ENCODE results near the gene PIGQ.
"Not testable (repeated sequence)": the region's sequence is repeated elsewhere in the genome, so short reads cannot be mapped to it uniquely, and the experiment has no call there.

Gene PIGQ

DNA sequence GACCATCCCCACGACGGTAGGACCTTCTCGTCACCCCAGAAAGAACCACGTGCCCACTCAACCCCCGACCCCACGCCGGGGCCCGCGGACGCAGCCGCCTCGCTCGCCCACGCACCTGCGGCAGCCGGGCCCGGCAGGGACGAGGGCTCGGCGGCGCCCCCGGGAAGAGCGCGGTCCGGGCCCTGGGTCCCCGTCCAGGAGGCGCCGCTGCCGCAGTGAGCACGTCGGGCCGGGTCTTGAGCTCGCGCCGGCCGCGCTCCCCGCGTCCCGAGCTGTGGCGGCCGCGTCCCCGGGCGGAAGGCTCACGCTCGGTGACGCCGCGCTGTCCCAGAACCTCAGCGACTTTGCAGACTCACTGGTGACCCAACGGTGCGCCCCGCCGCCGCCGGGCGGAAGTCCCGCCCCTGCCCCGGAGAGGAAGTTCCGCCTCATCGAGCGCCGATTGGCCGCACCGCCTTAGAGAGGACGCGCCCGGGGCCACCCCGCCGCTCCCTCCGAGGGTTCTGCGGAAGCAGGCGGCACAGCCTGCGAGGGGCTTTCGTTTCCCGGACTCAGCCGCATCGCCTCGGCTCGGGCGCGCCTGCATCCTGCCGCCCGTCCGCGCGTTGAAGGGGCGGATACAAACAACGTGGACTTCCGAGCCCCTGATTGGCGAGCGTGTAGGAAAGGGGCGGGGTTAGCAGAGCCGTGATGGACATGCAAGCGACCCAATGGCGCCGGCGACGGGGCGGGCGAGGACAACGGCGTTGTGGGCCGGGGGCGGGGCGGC lies 19.3 kb downstream of the PIGQ start:
- peak; percentile 96 for DNase-seq

DNA sequence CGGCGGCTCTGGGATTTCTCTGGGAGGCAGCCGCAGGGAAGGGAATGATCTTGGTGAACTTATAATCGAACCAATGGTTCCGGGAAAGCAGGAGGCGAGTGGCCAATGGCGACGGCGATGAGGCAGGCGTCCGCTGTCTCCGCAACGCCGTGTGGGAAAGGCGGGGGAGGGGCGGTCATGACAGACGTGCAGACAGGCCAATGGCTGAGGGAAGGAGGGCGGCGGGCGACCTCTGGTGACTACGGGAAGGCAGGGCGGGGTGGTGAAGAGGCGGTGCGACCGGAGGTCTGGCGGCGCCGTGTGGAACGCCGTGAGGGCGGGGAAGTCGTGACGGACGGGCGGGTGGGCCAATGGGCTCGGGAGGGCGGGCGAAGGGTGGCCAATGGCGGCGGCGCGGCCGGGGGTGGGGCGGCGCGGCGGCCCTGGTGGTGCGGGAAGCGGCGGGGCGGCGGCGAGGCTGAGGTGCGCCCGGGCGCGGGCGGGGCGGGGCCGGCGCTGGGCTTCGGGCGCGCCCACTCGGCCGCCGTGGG lies 20.0 kb downstream of the PIGQ start, which contains the start of gene RAB40C:
RAB40C (plus strand) TSS at position 409 of the 530 bp plus-strand sequence. CDS start 226 bp downstream, outside the sequence.
- peak; percentile 99 for DNase-seq

DNA sequence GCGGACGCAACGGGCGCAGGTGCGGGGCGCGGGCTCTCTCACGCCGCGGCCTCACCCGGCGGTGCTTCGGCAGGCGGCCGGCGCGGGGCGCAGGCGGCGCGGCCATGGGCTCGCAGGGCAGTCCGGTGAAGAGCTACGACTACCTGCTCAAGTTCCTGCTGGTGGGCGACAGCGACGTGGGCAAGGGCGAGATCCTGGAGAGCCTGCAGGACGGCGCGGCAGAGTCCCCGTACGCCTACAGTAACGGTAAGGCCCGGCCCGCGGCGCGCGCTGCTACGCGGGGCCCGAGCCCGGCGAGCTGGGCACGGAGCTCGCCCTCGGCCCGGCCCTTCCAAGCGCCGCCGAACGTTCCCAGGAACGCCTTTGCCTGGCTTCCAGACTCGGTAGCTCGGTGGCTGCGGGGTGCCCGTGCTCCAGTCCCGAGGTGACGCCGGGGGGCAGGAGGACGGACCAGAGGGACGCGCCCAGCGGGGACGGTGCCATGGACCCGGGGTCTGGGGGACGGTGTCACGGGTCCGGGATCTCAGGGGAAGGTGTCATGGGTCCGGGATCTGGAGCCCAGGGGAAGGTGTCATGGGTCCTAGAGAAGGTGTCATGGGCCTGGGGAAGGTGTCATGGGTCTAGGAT lies 20.5 kb downstream of the PIGQ start:
- DNase-seq = no peak

DNA sequence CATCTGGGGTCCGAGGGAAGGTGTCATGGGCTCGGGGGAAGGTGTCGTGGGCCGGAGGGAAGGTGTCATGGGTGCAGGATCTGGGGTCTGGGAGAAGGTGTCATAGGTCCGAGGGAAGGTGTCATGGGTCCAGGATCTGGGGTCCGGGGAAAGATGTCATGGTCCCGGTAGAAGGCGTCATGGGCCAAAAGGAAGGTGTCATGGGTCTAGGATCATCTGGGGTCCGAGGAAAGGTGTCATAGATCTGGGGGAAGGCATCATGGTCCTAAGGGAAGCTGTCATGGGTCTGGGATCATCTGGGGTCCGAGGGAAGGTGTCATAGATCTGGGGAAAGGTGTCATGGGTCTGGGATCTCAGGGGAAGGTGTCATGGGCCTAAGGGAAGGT lies 21.0 kb downstream of the PIGQ start:
- no peak for DNase-seq

DNA sequence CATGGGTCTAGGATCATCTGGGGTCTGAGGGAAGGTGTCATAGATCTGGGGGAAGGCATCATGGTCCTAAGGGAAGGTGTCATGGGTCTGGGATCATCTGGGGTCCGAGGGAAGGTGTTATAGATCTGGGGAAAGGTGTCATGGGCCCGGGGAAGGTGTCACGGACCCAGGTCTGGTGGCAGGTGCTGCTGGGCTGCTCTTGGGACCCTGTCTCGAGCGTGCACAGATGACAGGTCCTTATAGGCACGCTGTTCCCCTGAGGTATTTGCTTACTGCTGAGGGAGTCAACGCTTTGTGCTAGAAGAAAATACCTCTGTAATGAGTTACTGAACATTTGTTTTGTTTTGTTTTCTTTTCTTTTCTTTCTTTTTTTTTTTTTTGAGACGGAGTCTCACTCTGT lies 21.5 kb downstream of the PIGQ start:
- no peak for DNase-seq

DNA sequence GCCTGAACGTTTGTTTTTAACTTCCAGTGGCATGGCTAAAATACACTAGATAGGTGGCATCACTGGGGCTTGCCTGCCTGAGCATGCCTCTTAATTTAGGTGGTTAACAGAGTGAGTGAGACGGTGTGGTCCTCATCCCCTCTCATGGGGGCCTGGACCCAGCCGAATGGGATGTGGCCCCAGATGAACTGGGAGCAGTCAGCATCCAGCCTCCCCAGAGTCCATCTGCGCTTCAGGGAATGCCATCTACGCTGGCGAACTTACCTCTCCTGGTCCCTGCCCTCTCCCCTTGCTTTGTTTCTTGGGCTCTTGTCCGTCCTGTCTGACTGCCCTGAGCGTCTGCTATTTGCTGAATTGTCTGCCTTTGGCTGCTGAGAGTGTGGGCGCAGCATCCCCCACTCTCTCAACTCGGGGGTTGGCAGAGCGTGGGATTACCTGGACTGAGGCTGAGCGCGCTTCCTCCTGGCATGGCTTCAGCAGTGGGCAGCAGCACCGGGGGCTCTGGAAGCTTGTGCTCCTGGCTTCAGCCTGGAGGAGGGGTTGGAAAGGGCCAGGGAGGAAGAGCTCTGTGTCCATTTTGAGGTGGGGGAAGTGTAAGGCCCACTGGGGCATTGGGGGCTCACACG lies 22.2 kb downstream of the PIGQ start:
- no peak for DNase-seq

DNA sequence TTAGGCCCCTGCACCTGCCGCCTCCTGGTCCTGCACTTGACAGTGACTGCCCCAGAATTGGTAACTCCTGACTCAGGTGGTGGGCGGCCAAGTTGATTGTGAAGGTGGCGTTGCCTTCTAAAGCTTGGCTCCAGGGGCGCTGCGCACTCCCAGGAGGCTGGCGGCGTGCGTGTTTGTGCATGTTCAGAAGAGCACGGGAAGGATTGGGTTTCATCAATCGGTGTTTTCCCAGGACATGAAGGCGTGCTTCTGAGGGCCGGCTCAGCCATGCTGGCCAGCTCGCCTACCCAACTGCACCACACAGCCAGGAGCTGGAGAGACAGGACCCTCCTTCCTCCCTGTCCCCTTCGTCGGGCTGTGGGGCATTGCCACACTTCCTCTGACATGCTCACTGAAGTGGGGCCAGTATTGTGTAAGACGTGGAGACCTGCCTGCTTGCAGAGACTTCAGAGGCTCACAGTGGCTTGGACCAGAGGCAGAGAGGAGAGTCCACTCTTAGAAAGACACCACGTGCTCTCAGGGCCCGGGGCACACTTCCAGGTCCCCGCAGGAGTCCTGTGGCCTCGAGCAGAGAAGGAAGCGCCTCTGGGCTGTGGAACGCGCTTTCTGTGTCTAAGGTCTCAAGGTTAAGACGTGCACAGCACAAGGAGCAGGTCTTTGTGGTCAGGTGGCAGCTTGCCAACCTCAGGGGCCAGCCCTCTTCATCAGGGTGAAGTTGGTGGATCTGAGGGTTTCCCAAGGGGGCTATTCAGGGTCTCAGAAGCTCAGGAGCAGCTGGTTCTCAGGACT lies 22.9 kb downstream of the PIGQ start:
- DNase-seq = peak; percentile 55

DNA sequence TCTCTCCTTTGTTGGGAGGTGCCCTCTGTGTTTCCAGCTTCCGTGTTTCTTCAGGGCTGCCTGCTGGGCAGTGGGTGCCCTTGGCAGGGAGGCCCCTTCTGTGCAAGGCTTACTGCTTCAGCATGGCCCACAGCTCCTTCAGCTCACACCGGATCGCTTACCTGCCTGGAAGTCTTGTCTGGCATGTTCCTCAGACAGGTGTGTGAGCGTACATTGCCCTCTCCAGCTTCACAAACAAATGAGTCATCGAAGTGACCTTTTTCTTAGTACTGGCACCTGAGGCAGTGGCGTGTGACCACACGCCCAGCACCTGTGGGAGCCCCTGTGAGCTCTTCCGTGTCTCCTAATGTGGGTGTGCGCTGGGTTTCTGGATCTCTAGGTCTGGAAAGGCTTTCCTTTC lies 23.6 kb downstream of the PIGQ start:
- no peak for DNase-seq

DNA sequence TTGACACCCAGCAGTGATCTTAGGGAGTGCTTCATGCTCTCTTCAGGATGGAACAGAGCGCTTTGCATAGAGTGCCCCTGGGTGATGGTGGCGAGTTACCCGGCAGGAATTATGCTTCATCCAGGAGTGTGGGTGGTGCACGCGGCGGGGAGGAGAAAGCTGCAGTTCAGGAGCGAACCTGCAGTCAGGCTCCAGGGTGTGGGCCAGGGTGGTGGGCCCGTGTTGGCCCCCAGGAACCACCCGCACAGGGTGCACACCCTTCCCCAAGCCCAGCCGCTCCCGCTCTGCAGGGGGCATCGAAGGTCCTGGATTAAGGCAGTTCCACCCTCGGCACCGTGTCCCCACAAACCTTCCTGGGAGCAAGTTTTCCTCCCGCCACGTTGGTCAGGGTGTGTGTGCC lies 24.0 kb downstream of the PIGQ start:
- no peak for DNase-seq

DNA sequence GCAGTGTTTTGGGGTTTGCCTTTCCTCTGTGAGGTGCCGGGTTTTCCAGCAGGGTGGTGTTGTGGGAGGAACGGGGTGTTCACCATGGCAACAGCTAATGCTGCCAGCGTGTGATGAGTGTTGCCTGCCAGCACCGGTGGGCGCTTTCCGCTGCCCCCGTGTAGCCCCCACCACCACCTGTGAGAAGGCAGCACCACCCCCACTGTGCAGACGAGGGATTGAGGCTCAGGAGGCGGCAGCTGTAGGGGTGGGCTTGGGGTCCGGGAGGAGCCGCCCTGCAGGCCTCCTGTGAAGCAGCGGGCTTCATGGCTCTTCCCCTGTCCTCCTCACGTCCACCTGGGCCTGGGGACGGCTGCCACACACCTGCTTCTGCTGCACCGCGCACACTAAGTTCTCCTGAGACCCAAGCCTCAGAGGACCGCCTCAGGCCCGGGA lies 25.3 kb downstream of the PIGQ start:
- no peak for DNase-seq

DNA sequence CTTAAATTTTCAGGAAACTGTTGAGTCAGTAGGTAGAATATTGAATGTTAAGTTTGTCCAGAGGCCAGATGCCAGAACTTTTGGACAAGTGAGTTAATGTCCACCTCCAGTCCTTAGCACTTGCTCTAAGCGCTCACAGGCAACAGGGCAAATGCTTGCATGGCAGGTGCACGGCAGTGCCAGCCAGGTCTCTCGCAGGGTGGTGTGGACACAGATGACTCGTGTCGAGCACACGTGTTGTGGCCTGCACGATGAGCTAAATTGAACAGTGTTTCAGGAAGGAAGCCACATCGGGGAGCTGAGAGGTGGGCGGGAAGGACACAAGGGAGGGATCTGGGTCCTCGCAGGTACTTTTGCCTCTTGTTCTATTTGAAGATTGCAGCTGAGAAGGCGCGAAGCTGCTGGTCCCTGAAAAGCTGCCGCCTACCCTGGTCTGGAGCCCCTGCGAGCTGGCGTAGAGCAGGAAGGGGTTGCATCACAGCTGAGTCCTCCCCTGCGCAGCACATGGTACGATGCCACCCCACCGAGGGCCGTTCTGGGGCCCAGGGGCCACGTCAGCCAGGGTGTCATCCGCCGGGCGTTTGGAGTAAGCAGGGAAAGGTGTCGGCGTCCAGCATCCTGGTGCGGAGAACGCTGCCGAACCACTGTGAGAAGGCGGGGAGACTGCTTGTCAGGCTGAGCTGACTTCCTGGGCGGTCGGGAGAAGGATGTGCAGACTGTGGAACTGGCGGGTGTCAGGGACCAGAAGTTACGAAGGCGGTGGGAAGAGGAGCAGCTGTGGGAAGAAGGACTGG lies 26.4 kb downstream of the PIGQ start:
- DNase-seq = no peak

DNA sequence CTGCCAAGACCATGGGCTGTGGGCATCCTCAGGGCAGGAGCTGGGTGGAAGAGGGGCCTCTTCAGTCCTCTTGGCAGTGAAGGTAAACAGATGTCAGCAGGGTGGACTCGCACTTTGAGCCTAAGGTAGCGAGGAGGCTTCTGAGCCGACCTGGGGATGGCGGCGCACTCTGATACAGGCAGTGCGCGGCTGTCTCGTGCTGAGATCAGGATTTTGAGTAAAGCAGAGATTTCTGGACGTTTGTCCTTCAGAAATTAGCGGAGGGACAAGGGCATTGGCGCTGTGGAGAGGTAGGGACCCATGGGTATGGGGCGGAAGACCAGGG lies 26.9 kb downstream of the PIGQ start:
- DNase-seq = no peak

DNA sequence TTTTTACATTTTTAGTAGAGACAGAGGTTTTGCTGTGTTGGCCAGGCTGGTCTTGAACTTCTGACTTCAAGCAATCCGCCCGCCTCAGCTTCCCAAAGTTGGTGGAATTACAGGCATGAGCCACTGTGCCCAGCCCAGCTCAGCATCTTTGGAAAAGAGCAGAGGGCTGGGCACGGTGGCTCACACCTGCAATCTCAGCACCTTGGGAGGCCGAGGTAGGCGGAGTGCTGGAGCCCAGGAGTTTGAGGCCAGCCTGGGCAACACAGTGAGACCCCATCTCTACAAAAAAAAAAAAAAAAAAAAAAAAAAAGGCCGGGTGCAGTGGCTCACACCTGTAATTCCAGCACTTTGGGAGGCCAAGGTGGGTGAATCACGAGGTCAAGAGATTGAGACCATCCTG lies 27.9 kb downstream of the PIGQ start:
- not testable (repeated sequence) for DNase-seq

DNA sequence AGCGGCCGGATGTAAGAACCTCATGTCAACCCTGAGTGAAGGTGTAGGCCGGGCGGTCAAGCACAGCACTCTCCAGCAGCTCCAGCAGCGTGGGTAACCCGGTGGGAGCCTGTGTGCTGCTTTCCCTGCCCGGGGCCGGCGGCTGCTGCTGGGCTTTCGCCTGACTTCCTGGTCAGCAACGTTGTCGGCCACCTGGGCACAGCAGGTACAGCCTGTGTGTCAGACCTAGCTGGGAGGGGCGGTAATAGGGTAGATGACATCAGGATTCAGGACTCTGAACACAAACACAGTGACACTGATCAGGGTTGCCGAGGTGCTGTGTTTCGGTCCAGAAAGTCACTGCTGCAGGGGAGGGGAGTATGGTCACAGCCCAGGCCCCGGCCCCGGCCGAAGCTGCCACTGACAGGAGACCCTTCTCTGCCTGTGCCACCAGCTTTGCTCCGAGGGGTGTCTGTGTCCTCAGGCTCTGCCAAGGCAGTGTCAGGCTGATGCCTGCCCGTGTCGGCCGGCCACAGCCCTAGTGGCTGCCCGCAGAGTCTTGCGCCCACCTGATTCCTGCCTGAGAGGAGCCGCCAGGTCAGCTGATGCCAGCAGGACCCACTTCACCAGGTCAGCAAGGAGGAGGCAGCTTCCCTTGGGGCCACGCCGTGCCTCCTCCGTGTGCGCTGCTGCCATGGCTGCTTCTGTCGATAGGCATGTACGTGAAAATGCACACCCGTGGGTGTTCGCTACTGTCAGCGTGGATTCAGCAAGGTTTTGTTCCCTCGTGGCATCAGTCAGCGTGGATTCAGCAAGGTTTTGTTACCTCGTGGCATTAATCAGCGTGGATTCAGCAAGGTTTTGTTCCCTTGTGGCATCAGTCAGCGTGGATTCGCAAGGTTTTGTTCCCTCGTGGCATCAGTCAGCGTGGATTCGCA lies 29.3 kb downstream of the PIGQ start:
- no peak for DNase-seq

DNA sequence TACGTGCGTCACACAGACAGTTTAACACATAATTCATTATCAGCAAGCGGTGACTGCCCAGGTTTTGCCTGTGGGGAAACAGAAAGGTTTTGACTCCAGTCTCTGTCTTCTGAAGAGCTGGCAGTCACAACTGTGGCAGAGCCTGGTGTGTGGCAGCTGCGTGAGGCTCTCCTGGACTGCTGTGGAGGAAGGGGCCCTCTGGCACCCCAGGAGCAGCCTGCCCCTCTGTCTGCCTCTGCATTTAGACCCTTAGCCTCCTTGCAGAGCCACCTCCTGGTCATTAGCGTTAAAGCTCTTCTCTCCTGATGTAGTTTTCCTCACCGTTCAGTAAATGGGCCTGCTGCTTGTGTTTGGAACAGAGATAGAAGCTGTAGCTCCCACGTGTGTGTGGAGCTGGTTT lies 31.0 kb downstream of the PIGQ start:
- DNase-seq = no peak

DNA sequence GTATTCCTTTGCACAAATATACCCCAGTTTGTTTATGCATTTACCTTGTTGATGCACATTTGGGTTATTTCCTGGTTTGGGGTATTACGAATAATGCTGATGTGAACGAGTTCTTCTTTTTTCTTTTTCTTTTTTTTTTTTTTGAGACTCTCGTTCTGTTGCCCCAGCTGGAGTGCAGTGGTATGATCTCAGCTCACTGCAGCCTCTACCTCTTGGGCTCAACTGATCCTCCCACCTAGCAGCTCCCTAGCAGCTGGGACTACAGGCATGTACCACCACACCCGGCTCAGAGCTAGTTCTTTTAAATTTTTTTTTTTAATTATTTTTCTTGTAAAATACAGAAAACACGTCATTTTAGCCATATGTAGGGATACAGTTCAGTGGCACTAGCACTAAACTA lies 34.2 kb downstream of the PIGQ start:
- DNase-seq = no peak

DNA sequence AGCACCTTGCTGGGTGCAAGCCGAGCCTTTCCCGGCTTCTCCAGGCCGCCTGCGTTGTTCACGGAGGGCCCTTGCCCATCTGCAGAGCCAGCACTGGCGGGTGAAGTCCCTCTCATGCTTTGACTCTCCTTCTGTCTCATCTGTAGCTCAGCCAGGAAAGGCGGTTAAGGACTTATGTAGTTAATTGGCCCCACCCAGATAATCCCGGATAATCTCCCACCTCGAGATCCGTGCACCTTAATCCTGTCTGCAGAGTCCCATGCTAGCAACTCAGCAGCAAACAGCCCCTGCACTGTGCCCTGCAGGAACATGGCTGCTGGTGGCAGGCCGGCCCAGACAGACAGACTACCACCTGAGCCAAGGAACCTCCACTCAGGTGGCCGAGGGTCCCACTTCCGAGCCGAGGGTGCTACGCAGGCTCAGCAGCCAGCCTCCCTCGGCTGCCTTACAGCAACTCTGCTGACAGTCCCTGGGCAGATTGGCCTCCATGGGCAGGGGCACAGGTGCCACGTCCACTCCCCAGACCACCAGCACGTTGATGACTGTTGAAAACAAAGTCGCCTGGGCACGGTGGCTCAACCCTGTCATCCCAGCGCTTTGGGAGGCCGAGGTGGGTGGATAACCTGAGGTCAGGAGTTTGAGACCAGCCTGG lies 37.0 kb downstream of the PIGQ start:
- DNase-seq = no peak

DNA sequence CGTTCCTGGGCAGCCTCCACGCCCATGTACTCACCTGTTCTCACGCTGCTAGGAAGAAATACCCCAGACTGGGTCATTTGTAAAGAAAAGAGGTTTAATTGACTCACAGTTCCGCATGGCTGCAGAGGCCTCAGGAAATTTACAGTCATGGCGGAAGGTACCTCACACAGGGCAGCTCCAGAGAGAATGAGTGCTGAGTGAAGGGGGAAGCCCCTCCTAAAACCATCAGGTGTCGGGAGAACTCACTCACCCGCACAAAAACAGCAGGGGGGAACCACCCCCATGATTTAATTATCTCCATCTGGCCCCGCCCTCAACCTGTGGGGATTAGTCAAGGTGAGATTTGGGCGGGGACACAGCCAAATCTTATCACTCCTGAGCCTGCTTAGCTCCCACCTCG lies 38.3 kb downstream of the PIGQ start:
- no peak for DNase-seq

DNA sequence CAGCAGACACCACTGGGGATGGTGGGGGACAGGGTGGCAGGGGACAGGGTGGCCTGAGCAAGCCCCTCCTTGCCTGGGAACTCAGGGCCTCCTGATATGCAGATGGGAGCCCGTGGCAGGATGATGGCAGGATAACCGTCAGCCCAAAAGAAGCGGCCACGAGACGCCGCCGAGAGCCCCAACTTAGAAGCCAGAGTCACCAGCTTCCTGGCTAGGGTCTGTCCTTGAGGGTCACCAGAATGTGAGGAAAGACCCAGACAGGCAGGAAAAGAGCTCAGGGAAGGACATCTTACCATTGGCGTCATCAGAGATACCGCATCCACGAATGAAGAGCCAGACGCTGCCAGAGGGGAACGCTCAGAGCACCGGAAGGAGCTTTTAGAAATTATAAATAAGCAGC lies 39.5 kb downstream of the PIGQ start:
- DNase-seq = no peak

DNA sequence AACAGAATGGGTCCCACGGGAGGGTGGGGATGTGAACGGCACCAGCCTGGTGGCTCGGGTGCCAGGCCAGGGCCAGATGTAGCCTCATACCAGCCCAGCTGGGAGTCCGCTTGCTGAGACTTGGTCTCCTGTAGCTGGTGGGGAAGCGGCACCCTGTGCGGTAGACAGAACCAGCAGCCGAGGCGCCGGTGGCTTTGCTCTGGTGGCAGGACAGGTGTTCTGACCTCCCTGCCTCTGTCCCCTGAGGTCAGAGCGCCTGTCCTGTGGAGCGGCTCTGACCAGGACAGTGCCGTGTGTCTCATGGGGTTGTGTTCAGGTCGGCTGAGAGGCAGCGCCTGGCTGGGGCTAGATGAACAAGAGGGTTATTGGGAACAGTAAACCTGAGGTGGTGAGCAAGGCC lies 40.2 kb downstream of the PIGQ start:
- no peak for DNase-seq

All from CD4-positive, alpha-beta T cell treated with Interleukin-15 for 1 hour (primary cell).